ENCODE results near the gene CDC5L. TPM values are rescaled to one million over a fixed set of nuclear protein-coding genes. Genes with fewer than 3 reads are reported as not detected.

The CDC5L gene
- polyA plus RNA-seq, 1 of the 3 experiments (the other 2 are of a cell fraction) = 6.0 TPM

GRCh38 chr6:44473393-44474189 lies 86.1 kb downstream of the CDC5L start:
- ChIA-PET POLR2A (no interaction called here), CTCF (interaction anchor here (1.9 to 12.6 kb wide), 2 partner anchors 15 to 1449 kb away, joined by 4 to 222 read pairs; no protein-coding TSS in a partner anchor)
- Histone ChIP-seq H3K4me2 (no peak overlapping the region), H3F3A (replicated peaks; ENCODE audit: insufficient read depth) (no peaks in the 10 kb centered on the region), H2AFZ (ENCODE audit: low read depth) (no peak overlapping the region), H3K27ac (ENCODE audit: low read depth in 2 of 2, low read length in 1 of 2) (no peak overlapping the region), H3K27me3 (ENCODE audit: insufficient read depth) (no peaks in the 10 kb centered on the region), H3K9ac (no peak overlapping the region), H3K79me2 (ENCODE audit: insufficient read depth) (no peaks in the 10 kb centered on the region), H3K9me3 (no peaks in the 10 kb centered on the region), H3K4me1 (ENCODE audit: control insufficient read depth in 1 of 2, insufficient read depth in 2 of 2, low read depth in 1 of 2, low read length in 1 of 2) (peaks cover 4 to 6% of the 10 kb centered on the region in 2 experiments; a peak in 2 of 4 replicates), H3K36me3 (replicated peaks in 1 of 2; ENCODE audit: control insufficient read depth in 1 of 2, insufficient read depth in 2 of 2, low read length in 1 of 2) (no peaks in the 10 kb centered on the region), H3K9me2 (no peaks in the 10 kb centered on the region), H4K20me1 (ENCODE audit: insufficient read depth) (no peaks in the 10 kb centered on the region), H3K4me3 (ENCODE audit: low read depth in 2 of 2, low read length in 1 of 2) (no peak overlapping the region)
- WGBS (ENCODE audit: low lambda C conversion rate) = 92% methylated on average over 16 of the region's 19 CpGs
- no peak for DNase-seq
- TF ChIP-seq YY1 (IDR thresholded peaks at IDR 0.05; ENCODE audit: low read depth) (no peak), TCF12 (IDR thresholded peaks at IDR 0.05) (no peak), IRF3 (IDR thresholded peaks at IDR 0.05; ENCODE audit: low read depth, low read length) (no peak), POLR2AphosphoS5 (IDR thresholded peaks at IDR 0.05; ENCODE audit: low read depth, low read length) (no peak), CTCF (IDR thresholded peaks at IDR 0.05) (no peak), MAX (IDR thresholded peaks at IDR 0.05; ENCODE audit: low read depth) (no peak), MEF2A (IDR thresholded peaks at IDR 0.05; ENCODE audit: borderline replicate concordance, low read depth) (no peak), SIN3A (IDR thresholded peaks at IDR 0.05; ENCODE audit: borderline replicate concordance, low read depth, low read length) (no peak), GABPA (IDR thresholded peaks at IDR 0.05; ENCODE audit: low read depth) (no peak), USF1 (IDR thresholded peaks at IDR 0.05; ENCODE audit: borderline replicate concordance, low read depth) (no peak), CHD2 (IDR thresholded peaks at IDR 0.05; ENCODE audit: low read length, partially characterized antibody) (no peak), NFIC (IDR thresholded peaks at IDR 0.05; ENCODE audit: borderline replicate concordance) (no peak), RAD21 (IDR thresholded peaks at IDR 0.05; ENCODE audit: low read length) (no peak), JUND (IDR thresholded peaks at IDR 0.05) (no peak), USF2 (IDR thresholded peaks at IDR 0.05; ENCODE audit: borderline replicate concordance, low read depth, low read length) (no peak), ELF1 (IDR thresholded peaks at IDR 0.05) (no peak), FOXJ3 (CRISPR knock-in tag; IDR thresholded peaks at IDR 0.05) (no peak), RFX5 (IDR thresholded peaks at IDR 0.05; ENCODE audit: low read length) (no peak)

Measured in SK-N-SH (cell line).